Fibroblast of lung (primary cell): ENCODE results near the gene CIDEC. TPM values are rescaled to one million over a fixed set of nuclear protein-coding genes. Genes with fewer than 3 reads are reported as not detected.
"Not testable (repeated sequence)": the region's sequence is repeated elsewhere in the genome, so short reads cannot be mapped to it uniquely, and the experiment has no call there.

Experiments
- DNase-seq, 2 donors: peaks; one replicate each; pipeline versions ENCODE4 v3.0.0 to v3.0.0-alpha.2; 2010; ENCODE audit warnings: low read depth in 2 of 2
- H2AFZ ChIP-seq: 2 replicates; pipeline ENCODE4 v1.5.1; 2012; ENCODE audit warnings: low read length, control low read depth, inconsistent platforms
- H3K27ac ChIP-seq: 2 replicates; pipeline ENCODE4 v1.5.1; 2011; ENCODE audit warnings: low read length, control low read depth; ENCODE audit not compliant: insufficient read depth
- H3K27me3 ChIP-seq: 2 replicates; pipeline ENCODE4 v1.5.1; 2011; ENCODE audit warnings: mild to moderate bottlenecking, low read length; ENCODE audit not compliant: control insufficient read depth, insufficient read depth
- H3K36me3 ChIP-seq: 2 replicates; pipeline ENCODE4 v1.5.1; 2011; ENCODE audit warnings: low read length; ENCODE audit not compliant: control insufficient read depth, insufficient read depth
- H3K4me1 ChIP-seq: 2 replicates; pipeline ENCODE4 v1.5.1; 2011; ENCODE audit warnings: low read length; ENCODE audit not compliant: control insufficient read depth, insufficient read depth; ENCODE audit errors: extremely low read depth
- H3K4me2 ChIP-seq: 2 replicates; pipeline ENCODE4 v1.5.1; 2011; ENCODE audit warnings: low read length, control low read depth; ENCODE audit not compliant: insufficient read depth; ENCODE audit errors: extremely low read depth
- H3K4me3 ChIP-seq, 4 experiments: fragments of 200-600 bp in 1 of 4; sonication (generic) in 1 of 4; replicated peaks in 1 of 4; 2 replicates each; pipeline ENCODE4 v1.5.1; 2011 to 2016; ENCODE audit warnings: low read length in 4 of 4, low read depth in 3 of 4, mild to moderate bottlenecking in 3 of 4, control low read depth in 2 of 4, inconsistent platforms in 1 of 4, mixed read lengths in 1 of 4; ENCODE audit not compliant: insufficient read depth in 1 of 4; ENCODE audit errors: control extremely low read depth in 1 of 4
- H3K79me2 ChIP-seq: 2 replicates; pipeline ENCODE4 v1.5.1; 2012; ENCODE audit warnings: mild to moderate bottlenecking, low read length, inconsistent platforms; ENCODE audit not compliant: control insufficient read depth, insufficient read depth
- H3K9ac ChIP-seq: 2 replicates; pipeline ENCODE4 v1.5.1; 2011; ENCODE audit warnings: mild to moderate bottlenecking, low read length, control low read depth; ENCODE audit not compliant: insufficient read depth
- H3K9me3 ChIP-seq: 2 replicates; pipeline ENCODE4 v1.5.1; 2012; ENCODE audit warnings: low read depth, low read length; ENCODE audit not compliant: control insufficient read depth, insufficient read depth
- H4K20me1 ChIP-seq: 2 replicates; pipeline ENCODE4 v1.5.1; 2011; ENCODE audit warnings: low read length; ENCODE audit not compliant: control insufficient read depth, insufficient read depth; ENCODE audit errors: extremely low read depth
- EZH2 ChIP-seq: IDR thresholded peaks from 2 replicates; pipeline ENCODE4 v1.5.1; 2012; ENCODE audit warnings: low read length, control low read depth, mild to moderate bottlenecking; ENCODE audit errors: missing control alignments
- polyA plus RNA-seq, 2 donors: library from polyadenylated mRNA; depleted of rRNA in 1 of 2; stranded (reverse) in 1 of 2; unstranded in 1 of 2; fragments of >200 nt; gene quantifications; 2 replicates each; pipeline ENCODE4 v1.2.1, GENCODE V29; 2011 to 2012; ENCODE audit warnings: missing spikeins in 1 of 2
- total RNA-seq: library from RNA; depleted of rRNA; stranded (reverse); fragments of >200 nt; gene quantifications from 2 replicates; pipeline ENCODE4 v1.2.1, GENCODE V29; 2014
- TF ChIP-seq, protein P1 (sequence below), 2 donors: IDR thresholded peaks in 1 of 2; conservative IDR thresholded peaks in 1 of 2; 1 replicate in 1 of 2; 2 replicates in 1 of 2; pipeline ENCODE4 v1.5.1; 2011 to 2012; ENCODE audit warnings: low read length in 2 of 2, control low read depth in 1 of 2, inconsistent platforms in 1 of 2, low read depth in 1 of 2, mild to moderate bottlenecking in 1 of 2

The CIDEC gene
- total and polyA plus RNA-seq, 2 donors (not counting 1 experiment from before 2014, with no cell fraction given): 0.08 to 0.17 TPM

DNA sequence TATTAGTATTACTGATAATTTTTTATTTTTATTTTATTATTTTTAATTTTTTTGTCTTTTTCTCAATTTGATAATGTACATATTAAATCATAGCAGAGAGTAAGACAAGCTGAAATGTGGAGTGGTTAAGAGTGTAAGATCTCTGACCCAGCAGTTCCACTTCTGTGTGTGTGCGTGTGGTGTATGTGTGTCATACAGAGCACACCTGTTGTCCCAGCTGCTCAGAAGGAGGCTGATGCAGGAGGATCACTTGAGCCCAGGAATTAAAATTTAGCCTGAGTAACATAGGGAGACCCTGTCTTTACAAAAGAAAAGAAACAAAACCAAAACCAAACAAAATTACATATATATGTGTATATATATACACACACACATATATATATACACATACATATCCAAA is 1.4 kb upstream of the CIDEC start:
- no peak overlapping the region for H3K4me3 ChIP-seq
- no peak overlapping the region for H2AFZ ChIP-seq
- H3K27ac ChIP-seq: no peak overlapping the region
- TF ChIP-seq, protein P1, sequence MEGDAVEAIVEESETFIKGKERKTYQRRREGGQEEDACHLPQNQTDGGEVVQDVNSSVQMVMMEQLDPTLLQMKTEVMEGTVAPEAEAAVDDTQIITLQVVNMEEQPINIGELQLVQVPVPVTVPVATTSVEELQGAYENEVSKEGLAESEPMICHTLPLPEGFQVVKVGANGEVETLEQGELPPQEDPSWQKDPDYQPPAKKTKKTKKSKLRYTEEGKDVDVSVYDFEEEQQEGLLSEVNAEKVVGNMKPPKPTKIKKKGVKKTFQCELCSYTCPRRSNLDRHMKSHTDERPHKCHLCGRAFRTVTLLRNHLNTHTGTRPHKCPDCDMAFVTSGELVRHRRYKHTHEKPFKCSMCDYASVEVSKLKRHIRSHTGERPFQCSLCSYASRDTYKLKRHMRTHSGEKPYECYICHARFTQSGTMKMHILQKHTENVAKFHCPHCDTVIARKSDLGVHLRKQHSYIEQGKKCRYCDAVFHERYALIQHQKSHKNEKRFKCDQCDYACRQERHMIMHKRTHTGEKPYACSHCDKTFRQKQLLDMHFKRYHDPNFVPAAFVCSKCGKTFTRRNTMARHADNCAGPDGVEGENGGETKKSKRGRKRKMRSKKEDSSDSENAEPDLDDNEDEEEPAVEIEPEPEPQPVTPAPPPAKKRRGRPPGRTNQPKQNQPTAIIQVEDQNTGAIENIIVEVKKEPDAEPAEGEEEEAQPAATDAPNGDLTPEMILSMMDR (conservative IDR thresholded peaks at IDR 0.05 in 1 of 2, IDR thresholded peaks at IDR 0.05 in 1 of 2; ENCODE audit: low read depth in 1 of 2, low read length in 2 of 2): no peak
- no peak for TF ChIP-seq EZH2
- H3K9me3 ChIP-seq: no peaks in the 10 kb centered on the region
- H3K4me2 ChIP-seq: no peak overlapping the region
- peaks cover 5% of the 10 kb centered on the region for H3K4me1 ChIP-seq
- DNase-seq: no peak
- H4K20me1 ChIP-seq: no peaks in the 10 kb centered on the region
- no peak overlapping the region for H3K9ac ChIP-seq
- no peaks in the 10 kb centered on the region for H3K27me3 ChIP-seq
- no peaks in the 10 kb centered on the region for H3K36me3 ChIP-seq
- H3K79me2 ChIP-seq: no peaks in the 10 kb centered on the region

DNA sequence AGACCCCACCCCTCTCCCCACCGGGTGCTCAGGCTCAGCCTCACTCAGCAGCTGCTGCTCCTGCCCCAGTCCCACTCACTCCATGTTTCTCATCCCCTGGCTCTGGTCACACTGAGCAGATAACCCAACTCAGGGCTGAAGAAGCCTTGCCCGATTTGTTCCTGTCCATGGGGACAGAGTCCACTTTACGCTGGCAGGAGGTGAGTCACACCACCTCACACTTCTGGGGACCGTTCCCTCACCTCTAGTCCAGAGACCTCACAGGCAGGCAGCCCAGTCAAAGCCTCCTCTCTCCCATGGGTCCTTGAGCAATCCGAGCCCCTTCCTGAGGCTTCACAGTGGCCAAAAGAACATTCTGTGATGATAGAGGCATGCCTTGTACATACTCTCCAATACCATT is 1.4 kb downstream of the CIDEC start:
- Histone ChIP-seq H3K4me3 (no peak overlapping the region), H3K4me2 (no peak overlapping the region), H3K9me3 (no peaks in the 10 kb centered on the region), H3K36me3 (no peaks in the 10 kb centered on the region), H3K27ac (no peak overlapping the region), H3K27me3 (no peaks in the 10 kb centered on the region), H3K9ac (no peak overlapping the region), H2AFZ (no peak overlapping the region), H4K20me1 (no peaks in the 10 kb centered on the region), H3K4me1 (peaks cover 2% of the 10 kb centered on the region), H3K79me2 (no peaks in the 10 kb centered on the region)
- TF ChIP-seq, protein P1 (conservative IDR thresholded peaks at IDR 0.05 in 1 of 2, IDR thresholded peaks at IDR 0.05 in 1 of 2; ENCODE audit: low read depth in 1 of 2, low read length in 2 of 2): no peak
- TF ChIP-seq EZH2: no peak
- DNase-seq: no peak

GRCh38 chr3:9876991-9877390 is 3.1 kb downstream of the CIDEC start:
- H2AFZ ChIP-seq: no peak overlapping the region
- no peak overlapping the region for H3K9ac ChIP-seq
- DNase-seq: no peak
- H3K4me3 ChIP-seq: no peak overlapping the region
- H3K36me3 ChIP-seq: no peaks in the 10 kb centered on the region
- H3K4me2 ChIP-seq: no peak overlapping the region
- H3K27me3 ChIP-seq: no peaks in the 10 kb centered on the region
- no peaks in the 10 kb centered on the region for H3K4me1 ChIP-seq
- no peaks in the 10 kb centered on the region for H4K20me1 ChIP-seq
- TF ChIP-seq, protein P1 (conservative IDR thresholded peaks at IDR 0.05 in 1 of 2, IDR thresholded peaks at IDR 0.05 in 1 of 2; ENCODE audit: low read depth in 1 of 2, low read length in 2 of 2): no peak
- TF ChIP-seq EZH2: no peak
- no peaks in the 10 kb centered on the region for H3K9me3 ChIP-seq
- H3K27ac ChIP-seq: no peak overlapping the region
- H3K79me2 ChIP-seq: no peaks in the 10 kb centered on the region

GRCh38 chr3:9876255-9876654 is 3.8 kb downstream of the CIDEC start:
- H2AFZ ChIP-seq, H3K9ac ChIP-seq, H3K9me3 ChIP-seq, H3K4me1 ChIP-seq, H3K27me3 ChIP-seq, H3K79me2 ChIP-seq, H3K36me3 ChIP-seq, H3K4me3 ChIP-seq, H4K20me1 ChIP-seq, H3K4me2 ChIP-seq, DNase-seq, H3K27ac ChIP-seq: not testable (repeated sequence)
